Measurements from ENCODE around the gene ATF6.
"Not testable (repeated sequence)": the region's sequence is repeated elsewhere in the genome, so short reads cannot be mapped to it uniquely, and the experiment has no call there.

Gene ATF6

GRCh38 chr1:161803181-161803580, 37.1 kb downstream of the ATF6 start:
- peaks cover 19% of the 10 kb centered on the region for H3K36me3 ChIP-seq (ENCODE audit: insufficient read depth, low read length)
- no peak overlapping the region for H3K4me3 ChIP-seq (ENCODE audit: low read length)
- H3K9me3 ChIP-seq (ENCODE audit: low read length): no peaks in the 10 kb centered on the region
- no peaks in the 10 kb centered on the region for H3K27me3 ChIP-seq (ENCODE audit: insufficient read depth, low read length)
- no peaks in the 10 kb centered on the region for H3K4me1 ChIP-seq (ENCODE audit: insufficient read depth, low read length)
- no peak overlapping the region for H2AFZ ChIP-seq (ENCODE audit: low read depth, low read length)

GRCh38 chr1:161805399-161806197, 39.5 kb downstream of the ATF6 start:
- Histone ChIP-seq H3K27me3 (ENCODE audit: insufficient read depth, low read length) (no peaks in the 10 kb centered on the region), H3K36me3 (ENCODE audit: insufficient read depth, low read length) (peaks cover 20% of the 10 kb centered on the region), H3K4me1 (ENCODE audit: insufficient read depth, low read length) (no peaks in the 10 kb centered on the region), H3K4me3 (ENCODE audit: low read length) (no peak overlapping the region), H3K9me3 (ENCODE audit: low read length) (peaks cover 2% of the 10 kb centered on the region), H2AFZ (ENCODE audit: low read depth, low read length) (no peak overlapping the region)

- H3K4me1 ChIP-seq (ENCODE audit: insufficient read depth, low read length); H3K9me3 ChIP-seq (ENCODE audit: low read length); H2AFZ ChIP-seq (ENCODE audit: low read depth, low read length); H3K4me3 ChIP-seq (ENCODE audit: low read length); H3K27me3 ChIP-seq (ENCODE audit: insufficient read depth, low read length): not testable (repeated sequence)
- H3K36me3 ChIP-seq (ENCODE audit: insufficient read depth, low read length): peaks cover 15% of the 10 kb centered on the region
Measured at GRCh38 chr1:161809202-161809601, 43.1 kb downstream of the ATF6 start.

- H3K4me1 ChIP-seq (ENCODE audit: insufficient read depth, low read length); H3K9me3 ChIP-seq (ENCODE audit: low read length); H2AFZ ChIP-seq (ENCODE audit: low read depth, low read length); H3K4me3 ChIP-seq (ENCODE audit: low read length); H3K27me3 ChIP-seq (ENCODE audit: insufficient read depth, low read length): not testable (repeated sequence)
- peaks cover 16% of the 10 kb centered on the region for H3K36me3 ChIP-seq (ENCODE audit: insufficient read depth, low read length)
Measured at GRCh38 chr1:161809656-161810055, 43.5 kb downstream of the ATF6 start.

GRCh38 chr1:161810780-161811179, 44.7 kb downstream of the ATF6 start:
- no peak overlapping the region for H2AFZ ChIP-seq (ENCODE audit: low read depth, low read length)
- no peaks in the 10 kb centered on the region for H3K4me1 ChIP-seq (ENCODE audit: insufficient read depth, low read length)
- H3K4me3 ChIP-seq (ENCODE audit: low read length): no peak overlapping the region
- peaks cover 2% of the 10 kb centered on the region for H3K9me3 ChIP-seq (ENCODE audit: low read length)
- H3K36me3 ChIP-seq (ENCODE audit: insufficient read depth, low read length): peaks cover 13% of the 10 kb centered on the region
- no peaks in the 10 kb centered on the region for H3K27me3 ChIP-seq (ENCODE audit: insufficient read depth, low read length)

GRCh38 chr1:161816201-161816600, 50.1 kb downstream of the ATF6 start:
- H3K36me3 ChIP-seq (ENCODE audit: insufficient read depth, low read length): peaks cover 14% of the 10 kb centered on the region
- no peak overlapping the region for H2AFZ ChIP-seq (ENCODE audit: low read depth, low read length)
- no peak overlapping the region for H3K4me3 ChIP-seq (ENCODE audit: low read length)
- no peaks in the 10 kb centered on the region for H3K9me3 ChIP-seq (ENCODE audit: low read length)
- no peaks in the 10 kb centered on the region for H3K4me1 ChIP-seq (ENCODE audit: insufficient read depth, low read length)
- H3K27me3 ChIP-seq (ENCODE audit: insufficient read depth, low read length): no peaks in the 10 kb centered on the region

- Histone ChIP-seq H3K4me1 (ENCODE audit: insufficient read depth, low read length) (no peaks in the 10 kb centered on the region), H3K4me3 (ENCODE audit: low read length) (no peak overlapping the region), H3K36me3 (ENCODE audit: insufficient read depth, low read length) (peaks cover 20% of the 10 kb centered on the region), H3K27me3 (ENCODE audit: insufficient read depth, low read length) (no peaks in the 10 kb centered on the region), H3K9me3 (ENCODE audit: low read length) (no peaks in the 10 kb centered on the region), H2AFZ (ENCODE audit: low read depth, low read length) (no peak overlapping the region)
Measured at GRCh38 chr1:161817176-161817730, 51.1 kb downstream of the ATF6 start.

- Histone ChIP-seq H3K4me1 (ENCODE audit: insufficient read depth, low read length) (no peaks in the 10 kb centered on the region), H3K9me3 (ENCODE audit: low read length) (no peaks in the 10 kb centered on the region), H3K27me3 (ENCODE audit: insufficient read depth, low read length) (no peaks in the 10 kb centered on the region), H3K36me3 (ENCODE audit: insufficient read depth, low read length) (peaks cover 23% of the 10 kb centered on the region), H2AFZ (ENCODE audit: low read depth, low read length) (no peak overlapping the region), H3K4me3 (ENCODE audit: low read length) (no peak overlapping the region)
Measured at GRCh38 chr1:161820914-161821313, 54.8 kb downstream of the ATF6 start.

GRCh38 chr1:161824618-161825017, 58.5 kb downstream of the ATF6 start:
- Histone ChIP-seq H2AFZ (ENCODE audit: low read depth, low read length) (no peak overlapping the region), H3K36me3 (ENCODE audit: insufficient read depth, low read length) (peaks cover 23% of the 10 kb centered on the region), H3K27me3 (ENCODE audit: insufficient read depth, low read length) (no peaks in the 10 kb centered on the region), H3K4me3 (ENCODE audit: low read length) (no peak overlapping the region), H3K9me3 (ENCODE audit: low read length) (no peaks in the 10 kb centered on the region), H3K4me1 (ENCODE audit: insufficient read depth, low read length) (no peaks in the 10 kb centered on the region)

GRCh38 chr1:161825831-161826230, 59.7 kb downstream of the ATF6 start:
- H3K4me3 ChIP-seq (ENCODE audit: low read length): no peak overlapping the region
- no peaks in the 10 kb centered on the region for H3K27me3 ChIP-seq (ENCODE audit: insufficient read depth, low read length)
- no peaks in the 10 kb centered on the region for H3K4me1 ChIP-seq (ENCODE audit: insufficient read depth, low read length)
- H3K36me3 ChIP-seq (ENCODE audit: insufficient read depth, low read length): peaks cover 18% of the 10 kb centered on the region
- no peak overlapping the region for H2AFZ ChIP-seq (ENCODE audit: low read depth, low read length)
- no peaks in the 10 kb centered on the region for H3K9me3 ChIP-seq (ENCODE audit: low read length)

- H2AFZ ChIP-seq (ENCODE audit: low read depth, low read length): no peak overlapping the region
- no peaks in the 10 kb centered on the region for H3K4me1 ChIP-seq (ENCODE audit: insufficient read depth, low read length)
- no peaks in the 10 kb centered on the region for H3K27me3 ChIP-seq (ENCODE audit: insufficient read depth, low read length)
- no peak overlapping the region for H3K4me3 ChIP-seq (ENCODE audit: low read length)
- peaks cover 11% of the 10 kb centered on the region for H3K36me3 ChIP-seq (ENCODE audit: insufficient read depth, low read length)
- H3K9me3 ChIP-seq (ENCODE audit: low read length): no peaks in the 10 kb centered on the region
Measured at GRCh38 chr1:161826478-161826877, 60.4 kb downstream of the ATF6 start.

GRCh38 chr1:161827786-161828185, 61.7 kb downstream of the ATF6 start:
- H3K4me1 ChIP-seq (ENCODE audit: insufficient read depth, low read length): no peaks in the 10 kb centered on the region
- H3K9me3 ChIP-seq (ENCODE audit: low read length): peaks cover 2% of the 10 kb centered on the region
- H3K36me3 ChIP-seq (ENCODE audit: insufficient read depth, low read length): peaks cover 3% of the 10 kb centered on the region
- H2AFZ ChIP-seq (ENCODE audit: low read depth, low read length): no peak overlapping the region
- H3K4me3 ChIP-seq (ENCODE audit: low read length): no peak overlapping the region
- no peaks in the 10 kb centered on the region for H3K27me3 ChIP-seq (ENCODE audit: insufficient read depth, low read length)

GRCh38 chr1:161832299-161832907, 66.3 kb downstream of the ATF6 start:
- not testable (repeated sequence) for H2AFZ ChIP-seq (ENCODE audit: low read depth, low read length); H3K4me1 ChIP-seq (ENCODE audit: insufficient read depth, low read length); H3K4me3 ChIP-seq (ENCODE audit: low read length); H3K9me3 ChIP-seq (ENCODE audit: low read length); H3K27me3 ChIP-seq (ENCODE audit: insufficient read depth, low read length); H3K36me3 ChIP-seq (ENCODE audit: insufficient read depth, low read length)
